Smooth muscle cell of the umbilical artery (primary cell): ENCODE measurements around the gene SNAPC4. TPM values are rescaled to one million over a fixed set of nuclear protein-coding genes. Genes with fewer than 3 reads are reported as not detected.

ENCODE experiments used
- total RNA-seq: library from RNA; depleted of rRNA; stranded (reverse); fragments of >200 nt; gene quantifications from 2 replicates; pipeline ENCODE4 v1.2.3, GENCODE V29; 2014

Gene SNAPC4
- total RNA-seq, result 7.4 and 13.1 TPM in 2 replicates

GRCh38 chr9:136400038-136400834 is at the start of gene SNAPC4:
Gene SNAPC4, minus strand, starts transcription at chr9:136400170. Its CDS starts 1,742 bp downstream, at chr9:136398428.

DNA sequence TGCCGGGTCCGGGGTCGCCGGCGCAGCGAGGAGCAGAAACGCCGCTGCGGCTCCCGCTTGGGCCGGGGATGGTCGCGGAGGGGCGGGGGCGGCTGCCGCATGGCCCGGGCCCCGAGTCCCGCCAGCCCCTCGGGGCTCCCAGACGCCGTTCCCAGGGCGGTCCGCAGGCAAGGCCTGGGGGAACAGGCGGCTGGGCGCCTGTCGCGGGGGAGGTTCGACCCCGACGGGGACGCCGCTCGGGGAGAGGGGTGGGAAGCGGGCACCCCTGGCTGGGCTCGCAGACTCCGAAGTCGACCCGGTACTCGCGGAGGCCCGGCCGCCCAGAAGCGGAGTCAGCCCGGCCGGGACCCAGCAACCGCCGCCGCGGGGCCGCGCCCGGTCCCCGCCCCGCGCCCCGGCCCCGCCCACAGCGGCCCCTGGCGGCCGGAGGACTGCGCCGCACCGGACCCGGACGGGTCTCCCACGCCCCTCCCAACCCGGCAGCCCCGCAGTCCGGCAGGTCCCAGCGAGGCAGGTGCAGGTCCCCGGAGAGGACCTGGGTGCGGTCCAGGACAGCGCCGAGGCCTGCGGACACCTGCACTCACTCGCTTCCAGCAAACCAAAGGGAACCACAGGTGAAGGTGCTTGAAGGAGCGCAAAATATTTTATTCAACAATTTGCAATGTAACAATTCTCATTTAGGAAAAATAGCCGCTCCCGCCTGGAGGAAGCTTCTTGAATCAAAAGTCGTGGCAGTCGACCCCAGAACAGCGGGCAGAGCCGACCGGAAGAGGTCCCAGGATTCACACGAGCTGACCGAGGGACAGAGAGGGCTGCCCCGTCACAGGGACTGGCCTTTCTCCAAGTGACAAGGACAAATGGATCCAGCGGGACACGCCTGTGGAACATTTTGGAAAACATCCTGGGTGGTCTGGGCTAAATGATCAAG is 39.8 kb upstream of the SNAPC4 start, which contains the start of gene INPP5E:
TSS of gene INPP5E (minus strand) at position 365 of the 928 bp plus-strand sequence. CDS start 426 bp downstream, outside the sequence.

GRCh38 chr9:136410500-136411287 is 10.7 kb upstream of the SNAPC4 start, which contains the start of the genes ENTR1 and PMPCA:
Gene ENTR1, minus strand, starts transcription at chr9:136410614. Its CDS starts 217 bp downstream, at chr9:136410397.
Gene PMPCA, plus strand, starts transcription at chr9:136410658. Its CDS starts 11 bp downstream, at chr9:136410669.

DNA sequence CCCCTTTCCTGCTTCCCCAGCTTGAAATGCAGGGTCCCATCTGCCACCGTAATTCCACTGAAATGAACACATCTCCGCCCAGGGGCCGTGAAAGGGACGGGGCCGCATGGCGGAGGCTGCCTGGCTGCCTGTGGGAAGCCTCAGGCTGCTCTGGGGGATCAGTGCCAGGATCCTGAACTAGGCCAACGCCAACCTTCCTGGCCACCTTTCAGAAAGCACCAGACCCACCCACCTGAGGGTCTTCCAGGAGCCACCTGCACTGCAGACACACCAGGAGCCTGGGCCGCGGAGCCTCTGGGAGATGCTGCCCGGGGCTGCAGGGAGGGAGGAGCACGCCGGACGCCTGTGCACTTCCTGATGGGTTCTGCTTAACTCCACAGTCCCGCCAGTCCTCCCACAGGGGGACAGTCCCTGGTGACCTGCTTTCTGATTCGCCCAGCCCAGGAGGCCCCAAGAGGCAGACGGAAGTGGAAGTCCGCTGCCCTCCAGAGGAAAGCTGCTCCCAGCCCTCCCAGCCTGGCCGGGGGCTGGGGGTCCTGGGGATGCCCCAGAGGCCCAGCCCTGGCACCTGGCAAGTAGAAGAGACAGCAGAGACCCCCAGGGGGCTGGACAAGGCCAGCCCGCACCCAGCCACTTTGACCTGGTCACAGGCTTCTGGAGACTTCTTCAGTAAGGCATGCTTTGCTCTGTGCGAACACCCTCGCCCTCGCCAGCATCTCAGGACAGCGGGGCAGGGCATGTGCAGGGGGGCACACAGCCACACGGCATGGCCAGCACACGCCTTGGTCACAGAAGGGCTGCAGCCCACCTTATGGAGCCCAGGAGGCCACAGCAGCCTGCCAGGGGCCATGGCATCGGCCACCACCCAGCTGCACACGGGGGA is 26.4 kb downstream of the SNAPC4 start, which contains the start of gene CARD9:
TSS of gene CARD9 (minus strand) at position 370 of the 883 bp plus-strand sequence. CDS start 1,591 bp downstream, outside the sequence.

GRCh38 chr9:136363106-136363948 is 36.6 kb downstream of the SNAPC4 start, which contains the start of gene DNLZ:
Gene DNLZ, minus strand, starts transcription at chr9:136363744. Its CDS starts 30 bp downstream, at chr9:136363714.

Other genes starting within 250 kb of the SNAPC4 start
- not detected in 2 replicates for gene LHX3, start 195.0 kb downstream of the SNAPC4 start, total RNA-seq
- 21.4 and 42.6 TPM in 2 replicates for gene QSOX2, start 154.4 kb downstream of the SNAPC4 start, total RNA-seq
- gene CCDC187, start 96.1 kb downstream of the SNAPC4 start, total RNA-seq, result not detected in 2 replicates
- gene GPSM1, start 72.6 kb downstream of the SNAPC4 start, total RNA-seq, result 38.6 and 68.0 TPM in 2 replicates
- gene DNLZ, start 36.4 kb downstream of the SNAPC4 start, total RNA-seq, result 12.7 and 19.0 TPM in 2 replicates
- 1.8 and 5.3 TPM in 2 replicates for gene CARD9, start 26.5 kb downstream of the SNAPC4 start, total RNA-seq
- 30.3 and 46.5 TPM in 2 replicates for gene ENTR1, start 10.4 kb upstream of the SNAPC4 start, total RNA-seq
- gene PMPCA, start 10.5 kb upstream of the SNAPC4 start, total RNA-seq, result 39.5 and 59.3 TPM in 2 replicates
- 3.9 and 10.7 TPM in 2 replicates for gene INPP5E, start 39.7 kb upstream of the SNAPC4 start, total RNA-seq
- gene SEC16A, start 82.9 kb upstream of the SNAPC4 start, total RNA-seq, result 38.0 and 63.9 TPM in 2 replicates
- 7.1 and 27.3 TPM in 2 replicates for gene NOTCH1, start 145.9 kb upstream of the SNAPC4 start, total RNA-seq